Activated CD8-positive, alpha-beta T cell treated with anti-CD3 and anti-CD28 coated beads for 36 hours (primary cell): ENCODE data around the gene LRRTM2. TPM values are rescaled to one million over a fixed set of nuclear protein-coding genes. Genes with fewer than 3 reads are reported as not detected.

Experiments
- ATAC-seq: fragments of 200-7000 bp; cut with Tn5 transposase; one replicate; pipeline ENCODE4 v1.10.0; 2021; ENCODE audit warnings: mild to moderate bottlenecking, moderate library complexity
- CTCF ChIA-PET: fragments of 350-600 bp; sonication (Branson Sonifier 250); formaldehyde crosslinking; loops from one replicate; lab custom pipeline; 2021; ENCODE audit warnings: antibody characterized with exemption; lab: Charles Lee
- POLR2A ChIA-PET: fragments of 350-600 bp; sonication (Branson Sonifier 250); formaldehyde crosslinking; loops from one replicate; lab custom pipeline; 2021; ENCODE audit warnings: antibody characterized with exemption; lab: Charles Lee
- DNase-seq: peaks from one replicate; pipeline ENCODE4 v3.0.0-alpha.2; 2020
- H3K27ac Mint-ChIP-seq: one replicate; pipeline ENCODE4 v1.8.0; 2021; ENCODE audit warnings: mild to moderate bottlenecking, mixed read lengths
- H3K27me3 Mint-ChIP-seq: one replicate; pipeline ENCODE4 v1.8.0; 2021; ENCODE audit warnings: mixed read lengths
- H3K36me3 Mint-ChIP-seq: one replicate; pipeline ENCODE4 v1.8.0; 2021; ENCODE audit warnings: low read depth, mixed read lengths
- H3K4me1 Mint-ChIP-seq: one replicate; pipeline ENCODE4 v1.8.0; 2021; ENCODE audit warnings: low read depth, mixed read lengths
- H3K4me3 Mint-ChIP-seq: one replicate; pipeline ENCODE4 v1.8.0; 2021; ENCODE audit warnings: mild to moderate bottlenecking, moderate library complexity, mixed read lengths
- H3K9me3 Mint-ChIP-seq: one replicate; pipeline ENCODE4 v1.8.0; 2021; ENCODE audit warnings: mixed read lengths
- CTCF ChIP-seq: fragments of 200-600 bp; IDR thresholded peaks from one replicate; pipeline ENCODE4 v1.8.0; 2022; ENCODE audit warnings: antibody characterized with exemption, mild to moderate bottlenecking
- intact Hi-C: fragments of 100-400 bp; cut with micrococcal nuclease; formaldehyde crosslinking; loops from one replicate; pipeline ENCODE4 v1.10.0; 2022
- total RNA-seq, 2 experiments: library from RNA; stranded (reverse); gene quantifications; one replicate each; pipeline ENCODE4 v1.2.3, GENCODE V29; 2021

The LRRTM2 gene
- total RNA-seq, 2 experiments from 2014 or later = not detected

DNA sequence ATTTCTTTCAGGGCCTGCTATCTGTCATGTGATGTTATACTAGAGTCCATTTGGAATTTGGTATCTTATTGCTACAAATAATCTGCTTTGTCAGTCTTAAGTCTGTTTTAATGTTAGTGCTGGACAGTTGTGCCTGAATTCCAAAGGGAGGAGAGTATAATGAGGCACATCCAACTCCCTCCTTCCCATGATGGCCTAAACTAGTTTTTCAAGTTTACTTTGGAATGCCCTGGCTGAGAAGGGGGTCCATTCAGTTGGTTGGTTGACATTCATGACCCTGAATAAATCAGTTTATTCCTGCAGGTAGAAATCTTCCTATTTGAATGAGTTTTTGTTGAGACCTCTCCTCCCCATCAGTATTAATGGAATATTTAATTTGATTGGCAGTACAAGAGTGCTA, 9.4 kb upstream of the LRRTM2 start:
- no peak for TF ChIP-seq CTCF
- ATAC-seq (no peak), DNase-seq (no peak)
- Mint-ChIP-seq H3K36me3 (peaks cover 6% of the 10 kb centered on the region), H3K27me3 (peaks cover 12% of the 10 kb centered on the region), H3K4me3 (no peak overlapping the region), H3K27ac (no peak overlapping the region), H3K9me3 (peaks cover under 1% of the 10 kb centered on the region), H3K4me1 (no peaks in the 10 kb centered on the region)
- intact Hi-C loops = no loop called here
- CTCF ChIA-PET = no interaction called here
- POLR2A ChIA-PET = no interaction called here

DNA sequence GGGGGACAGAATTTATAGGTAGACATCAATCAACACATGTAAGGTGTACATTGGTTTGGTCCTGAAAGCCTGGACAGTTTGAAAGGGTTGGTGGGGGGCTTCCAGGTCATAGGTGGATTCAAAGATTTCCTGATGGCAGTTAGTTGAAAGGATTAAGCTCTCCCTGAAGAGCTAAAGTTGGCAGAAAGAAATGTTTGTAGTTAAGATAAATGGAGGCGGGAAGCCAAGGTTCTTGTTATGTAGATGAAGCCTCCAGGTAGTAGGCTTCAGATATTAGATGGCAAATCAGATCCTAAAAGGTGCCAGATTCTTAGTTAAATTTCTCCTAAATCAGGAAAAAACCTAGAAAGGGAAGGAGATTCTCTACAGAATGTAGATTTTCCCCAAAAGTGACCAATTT, 9.0 kb upstream of the LRRTM2 start:
- Mint-ChIP-seq H3K27me3 (peaks cover 12% of the 10 kb centered on the region), H3K4me1 (no peaks in the 10 kb centered on the region), H3K4me3 (no peak overlapping the region), H3K36me3 (peaks cover 5% of the 10 kb centered on the region), H3K27ac (no peak overlapping the region), H3K9me3 (no peaks in the 10 kb centered on the region)
- CTCF ChIA-PET = no interaction called here
- DNase-seq (no peak), ATAC-seq (no peak)
- TF ChIP-seq CTCF = no peak
- intact Hi-C loops = no loop called here
- POLR2A ChIA-PET = no interaction called here

- CTCF ChIA-PET = no interaction called here
- POLR2A ChIA-PET = no interaction called here
- TF ChIP-seq CTCF = no peak
- Mint-ChIP-seq H3K9me3 (no peaks in the 10 kb centered on the region), H3K27me3 (peaks cover 12% of the 10 kb centered on the region), H3K27ac (no peak overlapping the region), H3K4me1 (no peaks in the 10 kb centered on the region), H3K36me3 (peaks cover 3% of the 10 kb centered on the region), H3K4me3 (no peak overlapping the region)
- ATAC-seq (no peak), DNase-seq (no peak)
- intact Hi-C loops = no loop called here
Measured at GRCh38 chr5:138883211-138883610, 8.1 kb upstream of the LRRTM2 start.

GRCh38 chr5:138878437-138879235, 3.5 kb upstream of the LRRTM2 start:
- ChIA-PET POLR2A (no interaction called here), CTCF (interaction anchor here (1.1 to 1.4 kb wide), 2 partner anchors 20 to 89 kb away, joined by 3 to 5 read pairs; no protein-coding TSS in a partner anchor)
- TF ChIP-seq CTCF = no peak
- no peaks in the 10 kb centered on the region for H3K36me3 Mint-ChIP-seq
- H3K4me3 Mint-ChIP-seq = no peak overlapping the region
- ATAC-seq (no peak), DNase-seq (no peak)
- no peaks in the 10 kb centered on the region for H3K9me3 Mint-ChIP-seq
- H3K27me3 Mint-ChIP-seq = peaks cover 16% of the 10 kb centered on the region
- H3K27ac Mint-ChIP-seq = no peak overlapping the region
- H3K4me1 Mint-ChIP-seq = no peaks in the 10 kb centered on the region
- intact Hi-C loops = no loop called here

- intact Hi-C loops = no loop called here
- POLR2A ChIA-PET = no interaction called here
- no peak overlapping the region for H3K4me3 Mint-ChIP-seq
- H3K36me3 Mint-ChIP-seq = no peaks in the 10 kb centered on the region
- TF ChIP-seq CTCF = no peak
- H3K27me3 Mint-ChIP-seq = peaks cover 23% of the 10 kb centered on the region
- CTCF ChIA-PET = interaction anchor here (1.0 to 1.8 kb wide), 2 partner anchors 52 to 87 kb away, joined by 4 to 6 read pairs; no protein-coding TSS in a partner anchor
- ATAC-seq (no peak), DNase-seq (no peak)
- H3K27ac Mint-ChIP-seq = no peak overlapping the region
- H3K4me1 Mint-ChIP-seq = peaks cover 1% of the 10 kb centered on the region
- no peaks in the 10 kb centered on the region for H3K9me3 Mint-ChIP-seq
Measured at GRCh38 chr5:138876811-138877210, 1.7 kb upstream of the LRRTM2 start.
